Stimulated activated CD8-positive, alpha-beta memory T cell treated with anti-CD3 and anti-CD28 coated beads, Interleukin-7, amount 100 ng/mL, for 24 hours (primary cell): ENCODE data around the gene THOC2.
"Not testable (repeated sequence)": the region's sequence is repeated elsewhere in the genome, so short reads cannot be mapped to it uniquely, and the experiment has no call there.

Experiments used
- DNase-seq: peaks from one replicate; pipeline ENCODE4 v3.0.0-alpha.2; 2020; ENCODE audit warnings: low read depth

THOC2 gene

GRCh38 chrX:123580792-123581191 is 152.1 kb downstream of the THOC2 start:
- DNase-seq: no peak

GRCh38 chrX:123574027-123574426 is 158.8 kb downstream of the THOC2 start:
- DNase-seq: not testable (repeated sequence)

DNA sequence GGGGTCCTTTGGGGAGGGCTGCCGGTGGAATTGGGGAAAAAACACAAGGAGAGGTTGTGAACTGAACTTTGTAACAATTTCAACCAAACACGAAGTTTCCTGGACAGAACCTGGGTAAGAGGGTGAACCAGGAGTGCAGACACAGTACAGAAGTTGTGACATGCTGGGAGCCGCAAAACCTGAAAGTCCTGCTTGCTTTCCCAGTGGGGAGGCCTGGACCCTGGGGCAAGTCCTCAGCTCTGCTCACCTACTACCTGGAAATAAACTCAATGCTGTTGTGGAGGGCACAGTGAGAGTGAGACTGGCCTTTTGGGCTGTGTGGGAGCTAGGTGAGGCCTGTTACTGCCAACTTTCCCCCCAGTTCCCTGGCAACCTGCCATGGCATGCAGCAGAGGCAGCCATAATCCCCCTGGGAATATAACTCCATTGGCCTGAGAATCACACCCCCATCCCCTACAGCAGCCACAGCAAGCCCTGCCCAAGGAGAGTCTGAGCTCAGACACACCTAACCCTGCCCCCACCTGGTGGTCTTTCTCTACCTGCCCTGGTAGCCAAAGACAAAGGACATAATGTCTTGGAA is 162.8 kb downstream of the THOC2 start:
- DNase-seq: no peak

- no peak for DNase-seq
Measured at GRCh38 chrX:123563167-123563566, 169.7 kb downstream of the THOC2 start.

DNA sequence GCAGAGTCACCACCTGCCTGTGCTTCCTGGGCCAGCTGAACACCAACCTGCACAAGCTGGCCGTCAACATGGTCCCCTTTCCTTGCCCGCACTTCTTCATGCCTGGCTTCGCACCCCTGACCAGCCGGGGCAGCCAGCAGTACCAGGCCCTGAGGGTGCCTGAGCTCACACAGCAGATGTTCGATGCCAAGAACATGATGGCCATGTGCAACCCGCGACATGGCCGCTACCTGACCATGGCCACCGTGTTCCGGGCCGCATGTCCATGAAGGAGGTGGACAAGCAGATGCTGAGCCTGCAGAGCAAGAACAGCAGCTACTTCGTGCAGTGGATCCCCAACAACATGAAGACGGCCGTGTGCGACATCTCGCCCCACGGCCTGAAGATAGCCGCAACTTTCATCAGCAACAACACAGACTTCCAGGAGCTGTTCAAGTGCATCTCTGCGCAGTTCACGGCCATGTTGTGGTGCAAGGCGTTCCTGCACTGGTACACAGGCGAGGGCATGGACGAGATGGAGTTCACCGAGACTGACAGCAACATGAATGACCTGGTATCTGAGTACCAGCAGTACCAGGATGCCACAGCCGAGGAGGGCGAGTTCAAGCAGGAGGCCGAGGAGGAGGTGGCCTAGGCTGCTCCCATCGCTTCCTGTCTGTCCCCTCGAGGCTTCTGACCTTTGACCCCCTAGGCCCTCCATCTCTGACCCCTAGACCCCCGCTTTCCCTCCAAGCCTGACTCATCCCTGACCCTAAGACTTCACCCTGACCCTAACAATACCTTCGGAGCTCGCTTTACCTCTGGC is 170.3 kb downstream of the THOC2 start:
- no peak for DNase-seq

GRCh38 chrX:123561439-123562215 is 171.2 kb downstream of the THOC2 start:
- DNase-seq: no peak

DNA sequence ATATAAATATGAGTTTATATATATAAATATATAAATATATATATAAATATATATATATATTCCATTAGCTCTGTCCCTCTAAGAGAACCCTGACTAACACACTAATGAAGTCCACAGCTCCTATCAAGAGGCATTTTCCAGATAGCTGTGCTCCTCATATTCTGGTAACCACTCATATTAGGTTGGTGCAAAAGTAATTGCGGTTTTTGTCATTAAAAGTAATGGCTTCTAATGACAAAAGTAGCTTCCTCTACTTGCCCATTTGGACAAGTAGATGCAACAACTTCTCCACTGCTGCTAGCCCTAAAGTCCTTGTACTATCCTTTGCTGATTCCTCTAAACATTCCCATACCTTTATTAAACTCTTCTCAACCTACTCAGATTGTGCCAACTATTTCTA is 182.0 kb downstream of the THOC2 start:
- no peak for DNase-seq
